HL-60 (cell line): Measurements from ENCODE around the gene LINGO4.

ENCODE experiments used
- DNase-seq, 2 experiments: peaks; one replicate each; pipeline ENCODE4 v3.0.0-alpha.2; 2010 to 2020; ENCODE audit warnings: low read depth in 1 of 2, low spot score in 1 of 2
- H3K27ac ChIP-seq: fragments of 250-450 bp; sonication (Bioruptor Pico); replicated peaks from 2 replicates; pipeline ENCODE4 v1.5.1; 2020; ENCODE audit warnings: mild to moderate bottlenecking, moderate library complexity
- H3K27me3 ChIP-seq: fragments of 250-450 bp; sonication (Bioruptor Pico); 2 replicates; pipeline ENCODE4 v1.5.1; 2021; ENCODE audit warnings: mild to moderate bottlenecking, moderate library complexity; ENCODE audit not compliant: insufficient read depth, poor library complexity, severe bottlenecking
- H3K4me3 ChIP-seq: replicated peaks from 2 replicates; pipeline ENCODE4 v1.5.1; 2011; ENCODE audit warnings: mild to moderate bottlenecking, control low read depth, low read length; ENCODE audit not compliant: insufficient read depth
- CTCF ChIP-seq: IDR thresholded peaks from one replicate; pipeline ENCODE4 v1.5.1; 2011; ENCODE audit warnings: low read length, control low read depth, inconsistent platforms; ENCODE audit not compliant: insufficient read depth
- GABPA ChIP-seq: IDR thresholded peaks from 2 replicates; pipeline ENCODE4 v1.6.1; 2012; ENCODE audit warnings: low read depth
- POLR2AphosphoS5 ChIP-seq: IDR thresholded peaks from 2 replicates; pipeline ENCODE4 v1.6.1; 2012; ENCODE audit warnings: low read depth
- SPI1 ChIP-seq: IDR thresholded peaks from 2 replicates; pipeline ENCODE4 v1.6.1; 2012; ENCODE audit warnings: low read depth, mild to moderate bottlenecking, borderline replicate concordance
- TF ChIP-seq, protein P1 (sequence below): IDR thresholded peaks from 2 replicates; pipeline ENCODE4 v1.6.1; 2012; ENCODE audit warnings: low read depth; ENCODE audit not compliant: insufficient replicate concordance

Gene LINGO4

DNA sequence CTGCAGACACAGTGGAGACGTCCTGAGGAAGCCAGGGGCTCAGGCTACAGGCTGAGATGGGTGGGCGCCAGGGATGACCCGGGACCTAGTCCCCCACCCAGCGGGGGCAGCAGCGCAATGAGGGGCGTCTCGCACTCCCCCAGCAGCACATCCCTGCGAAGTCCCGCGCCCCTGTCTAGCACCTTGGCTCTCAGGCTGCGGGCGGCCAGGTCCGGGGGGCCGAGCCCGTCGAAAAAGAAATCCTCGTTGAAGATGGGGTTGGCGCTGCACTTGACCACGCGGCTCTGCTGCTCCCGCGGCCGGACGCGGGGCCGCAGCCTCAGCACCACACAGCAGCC lies 32.6 kb upstream of the LINGO4 start:
- TF ChIP-seq POLR2AphosphoS5 (no peak), GABPA (no peak), CTCF (no peak), SPI1 (no peak)
- TF ChIP-seq, protein P1, sequence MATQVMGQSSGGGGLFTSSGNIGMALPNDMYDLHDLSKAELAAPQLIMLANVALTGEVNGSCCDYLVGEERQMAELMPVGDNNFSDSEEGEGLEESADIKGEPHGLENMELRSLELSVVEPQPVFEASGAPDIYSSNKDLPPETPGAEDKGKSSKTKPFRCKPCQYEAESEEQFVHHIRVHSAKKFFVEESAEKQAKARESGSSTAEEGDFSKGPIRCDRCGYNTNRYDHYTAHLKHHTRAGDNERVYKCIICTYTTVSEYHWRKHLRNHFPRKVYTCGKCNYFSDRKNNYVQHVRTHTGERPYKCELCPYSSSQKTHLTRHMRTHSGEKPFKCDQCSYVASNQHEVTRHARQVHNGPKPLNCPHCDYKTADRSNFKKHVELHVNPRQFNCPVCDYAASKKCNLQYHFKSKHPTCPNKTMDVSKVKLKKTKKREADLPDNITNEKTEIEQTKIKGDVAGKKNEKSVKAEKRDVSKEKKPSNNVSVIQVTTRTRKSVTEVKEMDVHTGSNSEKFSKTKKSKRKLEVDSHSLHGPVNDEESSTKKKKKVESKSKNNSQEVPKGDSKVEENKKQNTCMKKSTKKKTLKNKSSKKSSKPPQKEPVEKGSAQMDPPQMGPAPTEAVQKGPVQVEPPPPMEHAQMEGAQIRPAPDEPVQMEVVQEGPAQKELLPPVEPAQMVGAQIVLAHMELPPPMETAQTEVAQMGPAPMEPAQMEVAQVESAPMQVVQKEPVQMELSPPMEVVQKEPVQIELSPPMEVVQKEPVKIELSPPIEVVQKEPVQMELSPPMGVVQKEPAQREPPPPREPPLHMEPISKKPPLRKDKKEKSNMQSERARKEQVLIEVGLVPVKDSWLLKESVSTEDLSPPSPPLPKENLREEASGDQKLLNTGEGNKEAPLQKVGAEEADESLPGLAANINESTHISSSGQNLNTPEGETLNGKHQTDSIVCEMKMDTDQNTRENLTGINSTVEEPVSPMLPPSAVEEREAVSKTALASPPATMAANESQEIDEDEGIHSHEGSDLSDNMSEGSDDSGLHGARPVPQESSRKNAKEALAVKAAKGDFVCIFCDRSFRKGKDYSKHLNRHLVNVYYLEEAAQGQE: no peak
- H3K4me3 ChIP-seq: no peak overlapping the region
- peaks cover 31% of the 10 kb centered on the region for H3K27me3 ChIP-seq
- no peak for DNase-seq
- no peak overlapping the region for H3K27ac ChIP-seq

DNA sequence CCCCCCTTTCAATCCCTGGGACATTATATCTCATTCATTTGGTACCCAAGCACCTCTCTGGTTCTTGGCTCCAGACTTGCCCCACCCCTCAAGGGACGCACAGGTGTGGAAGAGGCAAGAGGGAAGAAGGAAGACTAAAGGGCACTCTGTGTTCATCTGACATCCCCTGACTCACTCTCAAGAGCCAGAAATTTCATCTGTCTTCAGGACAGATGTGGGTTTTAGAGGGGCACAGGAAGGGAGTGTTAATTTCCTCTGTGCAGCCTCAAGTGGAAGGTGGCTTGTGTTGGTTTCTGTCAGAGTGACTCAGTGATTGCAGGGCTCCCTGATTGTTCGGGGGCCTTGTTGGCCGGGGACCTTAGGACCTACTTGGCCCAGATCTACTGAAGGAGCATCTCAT lies 32.0 kb upstream of the LINGO4 start:
- DNase-seq: no peak
- Histone ChIP-seq H3K27ac (no peak overlapping the region), H3K27me3 (peaks cover 31% of the 10 kb centered on the region), H3K4me3 (no peak overlapping the region)
- TF ChIP-seq, protein P1: no peak
- no peak for TF ChIP-seq GABPA
- no peak for TF ChIP-seq SPI1
- TF ChIP-seq CTCF: no peak
- no peak for TF ChIP-seq POLR2AphosphoS5

DNA sequence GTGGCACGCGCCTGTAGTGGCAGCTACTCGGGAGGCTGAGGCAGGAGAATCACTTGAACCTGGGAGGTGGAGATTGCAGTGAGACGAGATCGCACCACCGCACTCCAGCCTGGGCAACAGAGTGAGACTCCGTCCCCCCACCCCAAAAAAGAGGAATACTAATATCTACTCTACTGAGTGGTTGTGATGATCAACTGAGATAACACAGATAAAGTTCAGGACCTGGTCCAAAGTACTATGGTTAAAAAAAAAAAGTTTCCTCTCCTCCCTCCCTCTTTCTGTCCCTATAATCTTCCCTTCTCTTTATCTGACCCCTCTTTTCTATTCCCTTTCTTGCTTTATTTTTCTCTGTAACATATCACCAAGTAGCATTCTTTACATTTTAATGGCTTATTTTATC lies 30.4 kb upstream of the LINGO4 start:
- H3K4me3 ChIP-seq: no peak overlapping the region
- DNase-seq: no peak
- H3K27me3 ChIP-seq: peaks cover 27% of the 10 kb centered on the region
- H3K27ac ChIP-seq: no peak overlapping the region
- TF ChIP-seq POLR2AphosphoS5: no peak
- TF ChIP-seq CTCF: no peak
- TF ChIP-seq, protein P1: no peak
- no peak for TF ChIP-seq GABPA
- TF ChIP-seq SPI1: no peak
